Neural progenitor cell (in vitro differentiated cells): ENCODE results near the gene IER5. TPM values are rescaled to one million over a fixed set of nuclear protein-coding genes. Genes with fewer than 3 reads are reported as not detected.

Experiments used
- DNase-seq: peaks from one replicate; pipeline ENCODE4 v3.0.0-alpha.2; 2016; ENCODE audit warnings: low spot score
- H2AFZ ChIP-seq: fragments of 200-600 bp; sonication (generic); replicated peaks from 2 replicates; pipeline ENCODE4 v1.6.1; 2016; ENCODE audit warnings: antibody characterized with exemption
- H3F3A ChIP-seq: fragments of 200-600 bp; sonication (generic); 2 replicates; pipeline ENCODE4 v1.6.1; 2016; ENCODE audit warnings: antibody characterized with exemption, low read depth
- H3K27ac ChIP-seq: fragments of 200-600 bp; sonication (generic); 2 replicates; pipeline ENCODE4 v1.5.1; 2016; ENCODE audit warnings: mild to moderate bottlenecking
- H3K27me3 ChIP-seq: fragments of 200-600 bp; sonication (generic); 2 replicates; pipeline ENCODE4 v1.6.1; 2016; ENCODE audit warnings: mild to moderate bottlenecking, moderate library complexity
- H3K36me3 ChIP-seq: fragments of 200-600 bp; sonication (generic); 2 replicates; pipeline ENCODE4 v1.5.1; 2016
- H3K4me1 ChIP-seq: fragments of 200-600 bp; sonication (generic); 2 replicates; pipeline ENCODE4 v1.6.1; 2016; ENCODE audit warnings: mixed run types
- H3K4me2 ChIP-seq: fragments of 200-600 bp; sonication (generic); 2 replicates; pipeline ENCODE4 v1.6.1; 2016
- H3K4me3 ChIP-seq: fragments of 200-600 bp; sonication (generic); 2 replicates; pipeline ENCODE4 v1.5.1; 2016
- H3K79me2 ChIP-seq: fragments of 200-600 bp; sonication (generic); 2 replicates; pipeline ENCODE4 v1.6.1; 2016; ENCODE audit warnings: low read depth
- H3K9ac ChIP-seq: fragments of 200-600 bp; sonication (generic); 2 replicates; pipeline ENCODE4 v1.6.1; 2016
- H3K9me3 ChIP-seq: fragments of 200-600 bp; sonication (generic); 2 replicates; pipeline ENCODE4 v1.5.1; 2016; ENCODE audit warnings: low read depth
- H4K20me1 ChIP-seq: fragments of 200-600 bp; sonication (generic); 2 replicates; pipeline ENCODE4 v1.6.1; 2016; ENCODE audit warnings: low read depth
- H3K27ac Mint-ChIP-seq: 3 replicates; pipeline ENCODE4 v1.8.0; 2021; ENCODE audit warnings: mixed read lengths
- H3K27me3 Mint-ChIP-seq: 2 replicates; pipeline ENCODE4 v1.8.0; 2022; ENCODE audit warnings: low read depth, mild to moderate bottlenecking, inconsistent platforms, moderate library complexity, mixed read lengths; ENCODE audit not compliant: insufficient read depth
- H3K36me3 Mint-ChIP-seq: 3 replicates; pipeline ENCODE4 v1.8.0; 2021; ENCODE audit warnings: mixed read lengths
- H3K4me1 Mint-ChIP-seq: 3 replicates; pipeline ENCODE4 v1.8.0; 2021; ENCODE audit warnings: mixed read lengths
- H3K4me3 Mint-ChIP-seq: 3 replicates; pipeline ENCODE4 v1.8.0; 2021; ENCODE audit warnings: mild to moderate bottlenecking, moderate library complexity, mixed read lengths
- H3K9me3 Mint-ChIP-seq: 3 replicates; pipeline ENCODE4 v1.8.0; 2020; ENCODE audit warnings: mixed read lengths
- CTCF ChIP-seq: fragments of 200-600 bp; sonication (generic); IDR thresholded peaks from 2 replicates; pipeline ENCODE4 v1.5.1; 2017; ENCODE audit warnings: antibody characterized with exemption, mild to moderate bottlenecking
- EZH2 ChIP-seq: fragments of 200-600 bp; sonication (generic); IDR thresholded peaks from 2 replicates; pipeline ENCODE4 v1.6.1; 2017; ENCODE audit warnings: antibody characterized with exemption, mild to moderate bottlenecking, moderate library complexity
- EZH2phosphoT487 ChIP-seq: fragments of 200-600 bp; sonication (generic); IDR thresholded peaks from 2 replicates; pipeline ENCODE4 v1.6.1; 2017; ENCODE audit warnings: antibody characterized with exemption
- total RNA-seq: library from RNA; depleted of rRNA; stranded (reverse); fragments of >200 nt; gene quantifications from 2 replicates; pipeline ENCODE4 v1.2.3, GENCODE V29; 2015; ENCODE audit warnings: low replicate concordance

The IER5 gene
- total RNA-seq, 1 donor from 2014 or later, result 8.0 TPM

- Histone ChIP-seq H3K9me3 (no peaks in the 10 kb centered on the region), H3K27ac (no peak overlapping the region), H2AFZ (no peak overlapping the region), H3K79me2 (no peaks in the 10 kb centered on the region), H3K27me3 (peaks cover 5% of the 10 kb centered on the region), H3K4me2 (no peak overlapping the region), H3K36me3 (no peaks in the 10 kb centered on the region), H3K4me1 (peaks cover 20% of the 10 kb centered on the region), H3F3A (peaks cover 10% of the 10 kb centered on the region), H4K20me1 (no peaks in the 10 kb centered on the region), H3K4me3 (no peak overlapping the region), H3K9ac (no peak overlapping the region)
- peaks cover 8% of the 10 kb centered on the region for H3K27me3 Mint-ChIP-seq
- no peaks in the 10 kb centered on the region for H3K36me3 Mint-ChIP-seq
- H3K27ac Mint-ChIP-seq, result no peak overlapping the region
- DNase-seq, result no peak
- H3K4me1 Mint-ChIP-seq, result peaks cover 32% of the 10 kb centered on the region
- no peak for TF ChIP-seq EZH2phosphoT487
- no peak for TF ChIP-seq EZH2
- TF ChIP-seq CTCF, result no peak
- no peak overlapping the region for H3K4me3 Mint-ChIP-seq
- H3K9me3 Mint-ChIP-seq, result no peaks in the 10 kb centered on the region
Measured at GRCh38 chr1:181081395-181081794, 7.1 kb upstream of the IER5 start.

GRCh38 chr1:181083842-181084605 lies 4.5 kb upstream of the IER5 start:
- peaks cover 25% of the 10 kb centered on the region for H3K4me1 Mint-ChIP-seq
- H3K27ac Mint-ChIP-seq, result no peak overlapping the region
- Histone ChIP-seq H3K27me3 (peaks cover 20% of the 10 kb centered on the region), H3K9me3 (no peaks in the 10 kb centered on the region), H3K79me2 (peaks cover 4% of the 10 kb centered on the region), H4K20me1 (peaks cover 4% of the 10 kb centered on the region), H3K4me2 (no peak overlapping the region), H3K36me3 (no peaks in the 10 kb centered on the region), H3F3A (peaks cover 10% of the 10 kb centered on the region), H3K27ac (no peak overlapping the region), H3K9ac (no peak overlapping the region), H2AFZ (no peak overlapping the region), H3K4me3 (no peak overlapping the region), H3K4me1 (no peaks in the 10 kb centered on the region)
- H3K9me3 Mint-ChIP-seq, result no peaks in the 10 kb centered on the region
- no peak for TF ChIP-seq EZH2
- TF ChIP-seq CTCF, result peak; percentile 50
- H3K36me3 Mint-ChIP-seq, result no peaks in the 10 kb centered on the region
- H3K4me3 Mint-ChIP-seq, result no peak overlapping the region
- H3K27me3 Mint-ChIP-seq, result peaks cover 10% of the 10 kb centered on the region
- DNase-seq, result peak; percentile 69

- TF ChIP-seq EZH2 (no peak), EZH2phosphoT487 (no peak), CTCF (no peak)
- Histone ChIP-seq H2AFZ (no peak overlapping the region), H3K36me3 (no peaks in the 10 kb centered on the region), H3K79me2 (peaks cover 7% of the 10 kb centered on the region), H3K9ac (no peak overlapping the region), H3K4me2 (no peak overlapping the region), H4K20me1 (peaks cover 8% of the 10 kb centered on the region), H3K4me3 (no peak overlapping the region), H3K27me3 (peaks cover 20% of the 10 kb centered on the region), H3K27ac (no peak overlapping the region), H3F3A (peaks cover 10% of the 10 kb centered on the region), H3K4me1 (no peaks in the 10 kb centered on the region), H3K9me3 (no peaks in the 10 kb centered on the region)
- DNase-seq, result no peak
- peaks cover 10% of the 10 kb centered on the region for H3K27me3 Mint-ChIP-seq
- peaks cover 20% of the 10 kb centered on the region for H3K4me1 Mint-ChIP-seq
- H3K9me3 Mint-ChIP-seq, result no peaks in the 10 kb centered on the region
- no peak overlapping the region for H3K4me3 Mint-ChIP-seq
- H3K36me3 Mint-ChIP-seq, result no peaks in the 10 kb centered on the region
- H3K27ac Mint-ChIP-seq, result no peak overlapping the region
Measured at GRCh38 chr1:181084606-181084969, 3.9 kb upstream of the IER5 start.
